Activated CD8-positive, alpha-beta memory T cell treated with anti-CD3 and anti-CD28 coated beads, Interleukin-2, amount 50 U/mL, for 4 hours (primary cell): ENCODE measurements around the gene CDH13.

Source experiments
- DNase-seq: peaks from one replicate; pipeline ENCODE4 v3.0.0-alpha.2; 2020

The CDH13 gene

GRCh38 chr16:83715217-83715920, 1088.6 kb downstream of the CDH13 start:
- DNase-seq: no peak

- no peak for DNase-seq
Measured at GRCh38 chr16:83717308-83717707, 1090.5 kb downstream of the CDH13 start.

- no peak for DNase-seq
Measured at GRCh38 chr16:83717814-83718213, 1091.0 kb downstream of the CDH13 start.

GRCh38 chr16:83720213-83720612, 1093.4 kb downstream of the CDH13 start:
- no peak for DNase-seq

GRCh38 chr16:83720981-83721380, 1094.2 kb downstream of the CDH13 start:
- DNase-seq: no peak

- no peak for DNase-seq
Measured at GRCh38 chr16:83721676-83722075, 1094.9 kb downstream of the CDH13 start.

- no peak for DNase-seq
Measured at GRCh38 chr16:83722456-83723183, 1095.9 kb downstream of the CDH13 start.

- no peak for DNase-seq
Measured at GRCh38 chr16:83723244-83723643, 1096.5 kb downstream of the CDH13 start.

GRCh38 chr16:83723901-83724300, 1097.1 kb downstream of the CDH13 start:
- no peak for DNase-seq

- no peak for DNase-seq
Measured at GRCh38 chr16:83724585-83724984, 1097.8 kb downstream of the CDH13 start.

GRCh38 chr16:83725313-83725712, 1098.5 kb downstream of the CDH13 start:
- DNase-seq: no peak

- DNase-seq: no peak
Measured at GRCh38 chr16:83727018-83727417, 1100.2 kb downstream of the CDH13 start.

GRCh38 chr16:83727751-83728352, 1101.1 kb downstream of the CDH13 start:
- no peak for DNase-seq

GRCh38 chr16:83728492-83728891, 1101.7 kb downstream of the CDH13 start:
- DNase-seq: no peak

GRCh38 chr16:83730812-83731211, 1104.0 kb downstream of the CDH13 start:
- no peak for DNase-seq

- no peak for DNase-seq
Measured at GRCh38 chr16:83732536-83732935, 1105.8 kb downstream of the CDH13 start.

GRCh38 chr16:83733301-83733700, 1106.5 kb downstream of the CDH13 start:
- no peak for DNase-seq

- no peak for DNase-seq
Measured at GRCh38 chr16:83734136-83734535, 1107.4 kb downstream of the CDH13 start.

- DNase-seq: no peak
Measured at GRCh38 chr16:83737729-83738354, 1111.1 kb downstream of the CDH13 start.

GRCh38 chr16:83738923-83739503, 1112.2 kb downstream of the CDH13 start:
- DNase-seq: no peak

GRCh38 chr16:83742124-83742899, 1115.5 kb downstream of the CDH13 start:
- no peak for DNase-seq

- no peak for DNase-seq
Measured at GRCh38 chr16:83743241-83743640, 1116.5 kb downstream of the CDH13 start.
